Bronchial epithelial cell (primary cell): ENCODE results near the gene MCAM. TPM values are rescaled to one million over a fixed set of nuclear protein-coding genes. Genes with fewer than 3 reads are reported as not detected.

ENCODE experiments used
- DNase-seq: peaks from one replicate; pipeline ENCODE4 v3.0.0-alpha.2; 2010; ENCODE audit warnings: low read depth
- FAIRE-seq: peaks from 2 replicates; lab custom pipeline; 2011; peaks lifted over from hg19 to GRCh38; lab: Jason Lieb, UNC
- H3K27me3 ChIP-seq: 2 replicates; pipeline ENCODE4 v1.5.1; 2011; ENCODE audit warnings: low read length; ENCODE audit not compliant: control insufficient read depth, insufficient read depth
- H3K36me3 ChIP-seq: 2 replicates; pipeline ENCODE4 v1.5.1; 2011; ENCODE audit warnings: low read length; ENCODE audit not compliant: control insufficient read depth, insufficient read depth
- H3K4me3 ChIP-seq: 2 replicates; pipeline ENCODE4 v1.5.1; 2011; ENCODE audit warnings: mild to moderate bottlenecking, low read depth, low read length, control low read depth
- total RNA-seq: library from RNA; depleted of rRNA; stranded (reverse); fragments of >200 nt; gene quantifications from 2 replicates; pipeline ENCODE4 v1.2.1, GENCODE V29; 2014
- TF ChIP-seq, protein P1 (sequence below): IDR thresholded peaks from 2 replicates; pipeline ENCODE4 v1.5.1; 2011; ENCODE audit warnings: mild to moderate bottlenecking, moderate library complexity, low read length, control low read depth, inconsistent platforms; ENCODE audit not compliant: insufficient read depth, severe bottlenecking

Gene MCAM
- total RNA-seq, 1 donor from 2014 or later: 36.3 TPM

DNA sequence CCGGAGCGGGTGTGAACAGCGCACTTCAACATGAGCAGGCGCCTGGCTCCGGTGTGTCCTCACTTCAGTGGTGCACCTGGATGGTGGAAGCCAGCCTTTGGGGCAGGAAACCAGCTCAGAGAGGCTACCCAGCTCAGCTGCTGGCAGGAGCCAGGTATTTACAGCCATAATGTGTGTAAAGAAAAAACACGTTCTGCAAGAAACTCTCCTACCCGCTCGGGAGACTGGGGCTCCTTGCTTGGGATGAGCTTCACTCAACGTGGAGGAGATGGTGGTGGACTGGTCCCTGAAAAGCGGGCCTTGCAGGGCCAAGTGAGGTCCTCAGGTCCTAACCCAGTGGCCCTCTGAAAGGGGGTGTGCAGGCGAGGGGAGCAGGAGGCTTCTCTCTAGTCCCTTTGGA lies 7.5 kb downstream of the MCAM start:
- DNase-seq: no peak
- no peak for FAIRE-seq
- no peak overlapping the region for H3K4me3 ChIP-seq

DNA sequence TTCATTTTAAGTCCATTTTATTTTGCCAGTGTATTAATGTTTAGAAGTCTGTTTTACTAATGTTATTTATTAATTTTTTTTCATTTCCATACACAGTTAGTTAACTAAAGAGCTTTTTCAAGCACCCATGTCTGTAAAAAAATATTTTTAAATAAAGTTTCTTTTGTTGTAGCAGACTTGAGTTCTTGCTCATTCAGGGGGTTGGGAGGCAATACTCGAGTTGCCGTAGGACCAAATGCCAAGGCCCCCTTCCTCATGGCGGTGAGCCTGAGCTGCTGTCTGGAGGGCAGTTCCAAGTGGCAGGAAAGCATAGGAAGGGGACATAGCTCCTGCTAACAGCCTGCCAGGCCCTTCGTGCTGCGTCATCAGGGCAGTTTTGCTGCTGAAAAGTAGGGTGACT lies 9.0 kb downstream of the MCAM start:
- DNase-seq (no peak), FAIRE-seq (no peak)
- peaks cover 30% of the 10 kb centered on the region for H3K36me3 ChIP-seq
- TF ChIP-seq, protein P1, sequence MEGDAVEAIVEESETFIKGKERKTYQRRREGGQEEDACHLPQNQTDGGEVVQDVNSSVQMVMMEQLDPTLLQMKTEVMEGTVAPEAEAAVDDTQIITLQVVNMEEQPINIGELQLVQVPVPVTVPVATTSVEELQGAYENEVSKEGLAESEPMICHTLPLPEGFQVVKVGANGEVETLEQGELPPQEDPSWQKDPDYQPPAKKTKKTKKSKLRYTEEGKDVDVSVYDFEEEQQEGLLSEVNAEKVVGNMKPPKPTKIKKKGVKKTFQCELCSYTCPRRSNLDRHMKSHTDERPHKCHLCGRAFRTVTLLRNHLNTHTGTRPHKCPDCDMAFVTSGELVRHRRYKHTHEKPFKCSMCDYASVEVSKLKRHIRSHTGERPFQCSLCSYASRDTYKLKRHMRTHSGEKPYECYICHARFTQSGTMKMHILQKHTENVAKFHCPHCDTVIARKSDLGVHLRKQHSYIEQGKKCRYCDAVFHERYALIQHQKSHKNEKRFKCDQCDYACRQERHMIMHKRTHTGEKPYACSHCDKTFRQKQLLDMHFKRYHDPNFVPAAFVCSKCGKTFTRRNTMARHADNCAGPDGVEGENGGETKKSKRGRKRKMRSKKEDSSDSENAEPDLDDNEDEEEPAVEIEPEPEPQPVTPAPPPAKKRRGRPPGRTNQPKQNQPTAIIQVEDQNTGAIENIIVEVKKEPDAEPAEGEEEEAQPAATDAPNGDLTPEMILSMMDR: no peak
- H3K27me3 ChIP-seq: no peaks in the 10 kb centered on the region
- no peak overlapping the region for H3K4me3 ChIP-seq

More for the DNA sequence above, 7.5 kb downstream of the MCAM start:
- TF ChIP-seq, protein P1: no peak
- peaks cover 30% of the 10 kb centered on the region for H3K36me3 ChIP-seq
- H3K27me3 ChIP-seq: no peaks in the 10 kb centered on the region

DNA sequence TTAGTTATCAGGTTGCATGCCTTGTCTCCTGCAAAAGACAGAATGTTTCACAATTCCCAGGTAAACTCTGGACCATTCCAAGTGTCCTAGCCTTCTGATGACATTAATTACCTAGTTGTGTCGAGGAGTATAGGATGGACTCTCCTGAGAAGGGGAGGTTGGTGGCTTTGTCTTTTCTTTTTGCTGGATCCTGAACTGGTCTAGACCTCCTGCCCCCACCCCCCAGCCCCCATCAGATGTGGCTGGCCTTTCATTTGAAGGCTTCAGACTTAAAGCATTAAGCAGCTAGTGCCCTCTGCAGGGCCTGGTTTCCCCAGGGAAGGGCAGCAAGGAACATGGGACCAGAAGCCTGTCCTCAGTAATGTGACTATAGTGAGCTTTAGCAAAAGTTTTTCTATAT lies 9.7 kb downstream of the MCAM start:
- H3K27me3 ChIP-seq: no peaks in the 10 kb centered on the region
- TF ChIP-seq, protein P1: no peak
- FAIRE-seq: no peak

DNA sequence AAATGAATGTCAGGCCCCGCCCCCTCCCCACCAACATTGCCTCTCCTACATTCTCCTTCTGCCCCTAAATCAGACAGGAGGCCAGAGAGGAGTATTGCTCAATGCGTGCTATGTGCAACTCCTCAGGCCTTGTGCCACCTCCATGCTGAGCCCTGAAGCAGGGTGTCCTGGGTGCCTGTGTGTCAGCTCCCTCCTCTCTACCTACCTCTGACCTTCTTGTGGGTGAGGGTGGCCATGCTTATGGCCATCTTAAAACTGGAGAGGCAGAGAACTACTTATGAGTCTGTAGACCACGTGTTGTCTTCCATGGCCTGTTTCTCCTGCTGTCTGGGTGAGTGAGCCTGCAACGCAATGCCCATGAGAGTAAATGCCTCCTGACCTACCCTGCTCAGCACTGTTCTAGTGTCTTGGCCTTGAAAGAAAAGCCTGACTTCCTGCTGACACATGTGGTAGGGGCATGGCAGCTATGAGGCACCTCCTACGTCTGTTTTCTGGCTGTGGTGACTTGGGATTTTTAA lies 10.5 kb downstream of the MCAM start:
- FAIRE-seq (peak; percentile 47), DNase-seq (no peak)
- no peak overlapping the region for H3K4me3 ChIP-seq
- H3K36me3 ChIP-seq: peaks cover 19% of the 10 kb centered on the region
- TF ChIP-seq, protein P1: no peak
- H3K27me3 ChIP-seq: no peaks in the 10 kb centered on the region

More for the DNA sequence above, 9.7 kb downstream of the MCAM start:
- Histone ChIP-seq H3K36me3 (peaks cover 26% of the 10 kb centered on the region), H3K4me3 (no peak overlapping the region)
- no peak for DNase-seq

DNA sequence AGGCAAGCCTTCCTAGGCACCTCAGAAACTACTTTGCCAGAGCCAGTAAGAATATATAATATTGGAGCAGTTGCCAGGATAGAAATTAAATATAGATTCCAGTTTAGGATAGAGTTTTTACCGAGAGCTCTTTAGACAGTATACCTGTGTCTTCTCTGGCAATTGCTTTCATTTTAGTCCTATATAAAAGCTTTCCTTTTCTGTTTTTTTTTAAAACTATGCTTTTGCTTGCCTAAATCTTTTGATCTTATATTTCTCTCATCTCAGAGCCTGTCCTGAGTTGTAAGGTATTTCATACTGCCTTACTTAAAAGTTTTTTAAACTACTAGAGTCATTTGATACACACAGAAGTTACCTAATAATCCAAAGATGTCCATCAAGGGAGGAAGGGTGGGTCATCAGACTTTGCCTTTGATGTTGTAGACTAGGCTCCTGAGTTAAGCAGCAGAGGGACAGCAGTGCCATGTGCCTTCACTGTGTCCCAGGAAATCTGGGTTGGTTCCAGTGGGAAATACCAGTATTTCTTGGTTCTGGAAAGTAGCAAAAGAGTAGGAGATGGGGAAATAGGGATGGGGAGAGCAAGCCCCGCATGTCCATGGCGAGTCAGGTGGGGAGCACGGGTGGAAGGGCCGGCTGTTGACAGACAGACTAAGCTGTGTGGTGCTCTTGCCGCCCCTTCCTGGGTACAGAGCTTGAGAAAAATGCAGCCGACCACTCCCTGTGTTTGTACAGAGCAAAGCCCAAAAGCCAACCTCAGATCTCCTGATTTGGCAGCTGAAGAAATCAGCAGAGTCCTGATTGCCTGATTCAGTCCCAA lies 11.2 kb downstream of the MCAM start:
- no peak for FAIRE-seq
- H3K36me3 ChIP-seq: peaks cover 13% of the 10 kb centered on the region
- no peaks in the 10 kb centered on the region for H3K27me3 ChIP-seq

More for the DNA sequence above, 11.2 kb downstream of the MCAM start:
- no peak for DNase-seq
- TF ChIP-seq, protein P1: no peak
- no peak overlapping the region for H3K4me3 ChIP-seq
